Stimulated activated CD4-positive, alpha-beta T cell treated with anti-CD3 and anti-CD28 coated beads, Interleukin-1b, Interleukin-23, amount 100 ng/mL, for 48 hours (primary cell): Measurements from ENCODE around the gene SLC35A5.

Experiments
- DNase-seq: peaks from one replicate; pipeline ENCODE4 v3.0.0-alpha.2; 2020

The SLC35A5 gene

GRCh38 chr3:112627919-112628466 lies 66.1 kb downstream of the SLC35A5 start:
- no peak for DNase-seq

- DNase-seq: peak; percentile 13
These were observed 67.6 kb downstream of the SLC35A5 start for GRCh38 chr3:112629425-112629824.

DNA sequence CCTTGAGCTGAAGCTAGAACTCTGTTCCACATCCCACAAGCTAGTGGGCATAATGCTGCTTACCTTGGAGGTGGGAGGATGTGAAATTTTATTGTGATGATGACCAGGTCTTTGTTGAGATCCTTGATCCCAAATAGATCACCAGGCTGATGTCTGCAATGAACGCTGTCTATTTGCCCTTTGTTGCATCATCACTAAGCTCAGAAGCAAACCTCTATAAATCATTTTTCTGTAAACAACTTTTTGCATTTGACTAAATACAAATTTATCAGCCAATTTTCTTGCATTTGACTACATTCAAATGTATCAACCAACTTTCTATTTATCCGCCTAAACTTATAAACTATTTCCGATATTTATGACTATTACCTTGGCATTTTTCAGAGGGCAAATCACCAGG lies 69.4 kb downstream of the SLC35A5 start:
- DNase-seq: no peak

DNA sequence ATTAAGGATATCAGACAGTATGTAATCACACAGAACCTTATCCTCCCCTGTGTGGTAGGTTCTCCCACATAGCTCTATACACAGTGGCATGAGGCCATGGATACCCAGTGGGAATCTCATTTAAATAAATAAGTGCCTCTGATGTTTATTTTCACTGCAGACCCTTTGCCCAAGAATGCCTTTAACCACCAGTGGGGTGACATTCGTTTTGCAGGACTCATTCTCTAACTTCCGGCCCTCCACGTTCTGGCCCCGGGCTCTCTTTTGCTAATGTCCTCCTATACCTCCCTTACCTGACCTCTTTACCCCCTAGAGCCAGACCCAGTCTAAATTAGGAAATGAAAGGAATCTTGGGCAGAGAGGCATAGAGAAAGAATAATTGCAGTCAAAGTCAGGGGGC lies 70.8 kb downstream of the SLC35A5 start:
- no peak for DNase-seq

- DNase-seq: no peak
These were observed 71.3 kb downstream of the SLC35A5 start for GRCh38 chr3:112633191-112633590.

- DNase-seq: no peak
These were observed 71.9 kb downstream of the SLC35A5 start for GRCh38 chr3:112633757-112634156.

DNA sequence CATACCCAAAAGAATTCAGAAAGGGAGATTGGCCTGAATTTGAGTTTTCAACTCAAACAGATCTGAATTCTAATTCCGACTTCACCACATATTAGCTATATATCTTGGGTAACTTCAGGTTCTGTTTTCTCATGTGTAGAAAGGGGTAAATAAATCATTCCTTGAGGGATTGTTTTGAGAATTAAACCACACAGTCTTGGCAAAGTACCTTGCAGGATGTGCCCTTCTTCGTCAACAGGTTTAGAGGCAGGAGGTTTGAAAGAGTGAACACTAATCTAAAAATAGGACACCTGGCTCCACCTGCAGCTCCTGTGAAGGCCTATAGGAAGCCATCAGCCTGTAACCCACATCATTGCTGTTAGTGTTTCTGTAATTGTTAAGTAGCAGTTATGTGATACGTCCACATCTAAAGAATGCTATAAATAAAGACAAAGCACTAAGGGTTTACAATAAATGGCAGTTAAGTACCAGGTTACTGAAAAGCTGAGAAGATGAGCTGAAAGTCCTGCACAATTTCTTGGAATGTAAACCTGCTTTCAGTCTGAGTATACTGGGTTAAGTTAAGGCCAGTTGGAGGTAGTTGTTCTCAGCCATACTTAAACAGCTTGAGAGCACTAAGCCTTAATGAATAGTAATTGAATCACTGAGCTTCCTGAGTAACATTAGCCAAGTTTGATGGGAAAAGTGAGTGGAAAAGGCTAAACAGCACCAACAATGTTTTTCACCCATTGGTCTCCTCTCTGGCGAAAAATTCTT lies 73.1 kb downstream of the SLC35A5 start:
- no peak for DNase-seq
